ENCODE data around the gene LRRC9. TPM values are rescaled to one million over a fixed set of nuclear protein-coding genes. Genes with fewer than 3 reads are reported as not detected.

Gene LRRC9
- total RNA-seq, 1 experiment from 2014 or later, result not detected

- H3K36me3 ChIP-seq (ENCODE audit: low read depth), result no peaks in the 10 kb centered on the region
- H3K4me2 ChIP-seq, result peak overlapping the region; percentile 92
- peak overlapping the region; percentile 90 for H3K4me3 ChIP-seq
- H3K4me1 ChIP-seq (replicated peaks; ENCODE audit: insufficient read depth), result peaks cover 20% of the 10 kb centered on the region
- DNase-seq, result no peak
- peak overlapping the region; percentile 92 for H2AFZ ChIP-seq
- BruUV-seq (replicated peaks), result no TSS peak
- ChIA-PET CTCF (no interaction called here), POLR2A (ENCODE audit: unreplicated experiment) (no interaction called here)
- H3K9me3 ChIP-seq (ENCODE audit: insufficient read depth, low read depth), result no peaks in the 10 kb centered on the region
- intact Hi-C loops (cut with micrococcal nuclease; ENCODE audit: unreplicated experiment), result loop anchor here (5.0 kb wide), 2 partner anchors 611 to 901 kb away; partner anchors contain the start of genes JKAMP and L3HYPDH
- H4K20me1 ChIP-seq (ENCODE audit: insufficient read depth), result no peaks in the 10 kb centered on the region; the same call in 1 of the 2 replicates
- TF ChIP-seq, protein P1, sequence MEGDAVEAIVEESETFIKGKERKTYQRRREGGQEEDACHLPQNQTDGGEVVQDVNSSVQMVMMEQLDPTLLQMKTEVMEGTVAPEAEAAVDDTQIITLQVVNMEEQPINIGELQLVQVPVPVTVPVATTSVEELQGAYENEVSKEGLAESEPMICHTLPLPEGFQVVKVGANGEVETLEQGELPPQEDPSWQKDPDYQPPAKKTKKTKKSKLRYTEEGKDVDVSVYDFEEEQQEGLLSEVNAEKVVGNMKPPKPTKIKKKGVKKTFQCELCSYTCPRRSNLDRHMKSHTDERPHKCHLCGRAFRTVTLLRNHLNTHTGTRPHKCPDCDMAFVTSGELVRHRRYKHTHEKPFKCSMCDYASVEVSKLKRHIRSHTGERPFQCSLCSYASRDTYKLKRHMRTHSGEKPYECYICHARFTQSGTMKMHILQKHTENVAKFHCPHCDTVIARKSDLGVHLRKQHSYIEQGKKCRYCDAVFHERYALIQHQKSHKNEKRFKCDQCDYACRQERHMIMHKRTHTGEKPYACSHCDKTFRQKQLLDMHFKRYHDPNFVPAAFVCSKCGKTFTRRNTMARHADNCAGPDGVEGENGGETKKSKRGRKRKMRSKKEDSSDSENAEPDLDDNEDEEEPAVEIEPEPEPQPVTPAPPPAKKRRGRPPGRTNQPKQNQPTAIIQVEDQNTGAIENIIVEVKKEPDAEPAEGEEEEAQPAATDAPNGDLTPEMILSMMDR (conservative IDR thresholded peaks at IDR 0.05), result no peak
- TF ChIP-seq EZH2 (IDR thresholded peaks at IDR 0.05; ENCODE audit: low read depth), result no peak
- no peaks in the 10 kb centered on the region for H3K9me2 ChIP-seq (ENCODE audit: insufficient read depth)
- H3K27me3 ChIP-seq (ENCODE audit: insufficient read depth, low read depth), result no peaks in the 10 kb centered on the region
- peaks cover 26% of the 10 kb centered on the region for H3F3A ChIP-seq (ENCODE audit: insufficient read depth, low read depth)
- peak overlapping the region; percentile 94 for H3K27ac ChIP-seq
- H3K79me2 ChIP-seq (ENCODE audit: low read depth), result peaks cover 57% of the 10 kb centered on the region
Observed at GRCh38 chr14:60093080-60093479, 173.1 kb downstream of the LRRC9 start.

GRCh38 chr14:60093606-60094005 lies 173.7 kb downstream of the LRRC9 start:
- Histone ChIP-seq H3K27me3 (ENCODE audit: insufficient read depth, low read depth) (no peaks in the 10 kb centered on the region), H3K79me2 (ENCODE audit: low read depth) (peaks cover 63% of the 10 kb centered on the region), H3F3A (ENCODE audit: insufficient read depth, low read depth) (peaks cover 26% of the 10 kb centered on the region), H3K36me3 (ENCODE audit: low read depth) (no peaks in the 10 kb centered on the region), H3K4me1 (replicated peaks; ENCODE audit: insufficient read depth) (peaks cover 20% of the 10 kb centered on the region), H3K9me3 (ENCODE audit: insufficient read depth, low read depth) (no peaks in the 10 kb centered on the region), H2AFZ (peak overlapping the region; percentile 92; the same call in 1 of the 2 replicates), H3K4me2 (peak overlapping the region; percentile 92), H3K9me2 (ENCODE audit: insufficient read depth) (no peaks in the 10 kb centered on the region), H3K27ac (peak overlapping the region; percentile 94), H4K20me1 (ENCODE audit: insufficient read depth) (no peaks in the 10 kb centered on the region; the same call in 1 of the 2 replicates), H3K4me3 (peak overlapping the region; percentile 90)
- ChIA-PET POLR2A (ENCODE audit: unreplicated experiment) (no interaction called here), CTCF (no interaction called here)
- intact Hi-C loops (cut with micrococcal nuclease; ENCODE audit: unreplicated experiment), result loop anchor here (5.0 kb wide), 2 partner anchors 611 to 901 kb away; partner anchors contain the start of genes JKAMP and L3HYPDH
- TF ChIP-seq EZH2 (IDR thresholded peaks at IDR 0.05; ENCODE audit: low read depth), result no peak
- TF ChIP-seq, protein P1 (conservative IDR thresholded peaks at IDR 0.05), result no peak
- no TSS peak for BruUV-seq (replicated peaks)
- no peak for DNase-seq

GRCh38 chr14:60094306-60094897 lies 174.5 kb downstream of the LRRC9 start:
- ChIA-PET CTCF (no interaction called here), POLR2A (ENCODE audit: unreplicated experiment) (no interaction called here)
- Histone ChIP-seq H3K9me3 (ENCODE audit: insufficient read depth, low read depth) (no peaks in the 10 kb centered on the region), H3K4me3 (peak overlapping the region; percentile 90), H3K27me3 (ENCODE audit: insufficient read depth, low read depth) (no peaks in the 10 kb centered on the region), H3K36me3 (ENCODE audit: low read depth) (no peaks in the 10 kb centered on the region), H3F3A (ENCODE audit: insufficient read depth, low read depth) (peaks cover 26% of the 10 kb centered on the region), H3K9me2 (ENCODE audit: insufficient read depth) (no peaks in the 10 kb centered on the region), H3K4me1 (replicated peaks; ENCODE audit: insufficient read depth) (peaks cover 20% of the 10 kb centered on the region), H3K27ac (no peak overlapping the region), H3K4me2 (peak overlapping the region; percentile 92), H4K20me1 (ENCODE audit: insufficient read depth) (no peaks in the 10 kb centered on the region; the same call in 1 of the 2 replicates), H2AFZ (no peak overlapping the region), H3K79me2 (ENCODE audit: low read depth) (peaks cover 69% of the 10 kb centered on the region)
- intact Hi-C loops (cut with micrococcal nuclease; ENCODE audit: unreplicated experiment), result loop anchor here (5.0 kb wide), 2 partner anchors 612 to 902 kb away; partner anchors contain the start of genes JKAMP and L3HYPDH
- DNase-seq, result peak in 1 of 2 experiments; percentile 55
- BruUV-seq (replicated peaks), result no TSS peak
- TF ChIP-seq EZH2 (IDR thresholded peaks at IDR 0.05; ENCODE audit: low read depth), result no peak
- TF ChIP-seq, protein P1 (conservative IDR thresholded peaks at IDR 0.05), result no peak

All from PC-9 (cell line).